H1 (cell line): ENCODE data around the gene NCAPD3.

Experiments
- EGR1 ChIP-seq: IDR thresholded peaks from 2 replicates; pipeline ENCODE4 v1.6.1; 2011; ENCODE audit warnings: low read depth, low read length, borderline replicate concordance
- EP300 ChIP-seq, 2 experiments: IDR thresholded peaks; 1 replicate in 1 of 2; 2 replicates in 1 of 2; pipeline ENCODE4 v1.6.1; 2011 to 2012; ENCODE audit warnings: low read depth in 2 of 2, low read length in 2 of 2, mild to moderate bottlenecking in 2 of 2, borderline replicate concordance in 1 of 2, inconsistent platforms in 1 of 2, moderate library complexity in 1 of 2
- JUND ChIP-seq: IDR thresholded peaks from 2 replicates; pipeline ENCODE4 v1.6.1; 2011; ENCODE audit warnings: mild to moderate bottlenecking, improper control_type of control experiment, low read length
- KDM1A ChIP-seq: fragments of 200-600, 300-600 bp; sonication (generic); IDR thresholded peaks from 2 replicates; pipeline ENCODE4 v1.7.1; 2016; ENCODE audit warnings: mild to moderate bottlenecking, low read length, borderline replicate concordance
- NRF1 ChIP-seq: IDR thresholded peaks from 2 replicates; pipeline ENCODE4 v1.6.1; 2011; ENCODE audit warnings: mild to moderate bottlenecking, low read depth, low read length, improper control_type of control experiment
- POLR2A ChIP-seq, 2 experiments: IDR thresholded peaks; 1 replicate in 1 of 2; 2 replicates in 1 of 2; pipeline ENCODE4 v1.6.1; 2011; ENCODE audit warnings: low read depth in 2 of 2, low read length in 2 of 2, mild to moderate bottlenecking in 2 of 2; ENCODE audit errors: control extremely low read depth in 1 of 2
- POLR2AphosphoS5 ChIP-seq: IDR thresholded peaks from 2 replicates; pipeline ENCODE4 v1.6.1; 2011; ENCODE audit warnings: low read depth, low read length
- POU5F1 ChIP-seq: IDR thresholded peaks from 2 replicates; pipeline ENCODE4 v1.6.1; 2011; ENCODE audit warnings: low read depth, mild to moderate bottlenecking, low read length, moderate library complexity
- SIN3A ChIP-seq, 2 experiments: IDR thresholded peaks in 1 of 2; conservative IDR thresholded peaks in 1 of 2; 2 replicates each; pipeline ENCODE4 v1.6.1; 2011 to 2012; ENCODE audit warnings: low read length in 2 of 2, improper control_type of control experiment in 1 of 2, low read depth in 1 of 2, mild to moderate bottlenecking in 1 of 2
- SP1 ChIP-seq: IDR thresholded peaks from 2 replicates; pipeline ENCODE4 v1.6.1; 2011; ENCODE audit warnings: low read depth, low read length
- ZNF274 ChIP-seq: IDR thresholded peaks from 2 replicates; pipeline ENCODE4 v1.7.0; 2012; ENCODE audit warnings: low read length, borderline replicate concordance; ENCODE audit errors: extremely low read depth
- TF ChIP-seq, protein P1 (sequence below): IDR thresholded peaks from 2 replicates; pipeline ENCODE4 v1.6.1; 2012; ENCODE audit warnings: inconsistent platforms
- TF ChIP-seq, protein P2 (sequence below), 3 experiments: IDR thresholded peaks; 1 replicate in 2 of 3; 2 replicates in 1 of 3; pipeline versions ENCODE4 v1.5.1 to v1.6.1; 2011; ENCODE audit warnings: low read length in 3 of 3, mild to moderate bottlenecking in 3 of 3, inconsistent platforms in 2 of 3, low read depth in 1 of 3, moderate library complexity in 1 of 3; ENCODE audit not compliant: insufficient read depth in 1 of 3; ENCODE audit errors: control extremely low read depth in 1 of 3

DNA sequence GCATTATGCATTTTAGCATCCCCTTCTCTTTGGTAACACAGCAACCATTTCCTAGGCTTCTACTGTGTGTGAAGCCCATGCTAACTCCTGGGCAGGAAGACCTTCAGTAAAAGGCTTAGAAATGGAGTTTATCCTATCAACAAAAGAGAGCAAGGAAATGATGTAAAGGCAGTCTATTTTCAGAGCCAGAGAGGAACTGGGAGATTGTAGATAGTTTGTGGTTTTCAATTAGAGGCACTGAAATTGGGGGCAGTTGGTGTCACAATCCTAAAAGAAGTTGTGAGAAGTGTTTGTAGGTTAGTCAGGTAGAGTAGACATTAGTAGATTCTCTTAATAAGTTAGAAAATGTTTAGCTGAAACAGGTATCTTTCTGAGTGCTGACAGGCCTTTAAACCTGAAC is 36.7 kb upstream of the NCAPD3 start:
- TF ChIP-seq JUND (no peak), POLR2A (IDR thresholded peaks at IDR 0.05; ENCODE audit: control extremely low read depth in 1 of 2, low read depth in 2 of 2, low read length in 2 of 2) (no peak), NRF1 (no peak), SIN3A (conservative IDR thresholded peaks at IDR 0.05 in 1 of 2, IDR thresholded peaks at IDR 0.05 in 1 of 2; ENCODE audit: low read depth in 1 of 2, low read length in 2 of 2) (no peak), POLR2AphosphoS5 (no peak), SP1 (no peak), EP300 (IDR thresholded peaks at IDR 0.05; ENCODE audit: borderline replicate concordance in 1 of 2, low read depth in 2 of 2, low read length in 2 of 2) (no peak), KDM1A (no peak), ZNF274 (no peak), EGR1 (no peak), POU5F1 (no peak)
- TF ChIP-seq, protein P1, sequence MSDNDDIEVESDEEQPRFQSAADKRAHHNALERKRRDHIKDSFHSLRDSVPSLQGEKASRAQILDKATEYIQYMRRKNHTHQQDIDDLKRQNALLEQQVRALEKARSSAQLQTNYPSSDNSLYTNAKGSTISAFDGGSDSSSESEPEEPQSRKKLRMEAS = no peak
- TF ChIP-seq, protein P2, sequence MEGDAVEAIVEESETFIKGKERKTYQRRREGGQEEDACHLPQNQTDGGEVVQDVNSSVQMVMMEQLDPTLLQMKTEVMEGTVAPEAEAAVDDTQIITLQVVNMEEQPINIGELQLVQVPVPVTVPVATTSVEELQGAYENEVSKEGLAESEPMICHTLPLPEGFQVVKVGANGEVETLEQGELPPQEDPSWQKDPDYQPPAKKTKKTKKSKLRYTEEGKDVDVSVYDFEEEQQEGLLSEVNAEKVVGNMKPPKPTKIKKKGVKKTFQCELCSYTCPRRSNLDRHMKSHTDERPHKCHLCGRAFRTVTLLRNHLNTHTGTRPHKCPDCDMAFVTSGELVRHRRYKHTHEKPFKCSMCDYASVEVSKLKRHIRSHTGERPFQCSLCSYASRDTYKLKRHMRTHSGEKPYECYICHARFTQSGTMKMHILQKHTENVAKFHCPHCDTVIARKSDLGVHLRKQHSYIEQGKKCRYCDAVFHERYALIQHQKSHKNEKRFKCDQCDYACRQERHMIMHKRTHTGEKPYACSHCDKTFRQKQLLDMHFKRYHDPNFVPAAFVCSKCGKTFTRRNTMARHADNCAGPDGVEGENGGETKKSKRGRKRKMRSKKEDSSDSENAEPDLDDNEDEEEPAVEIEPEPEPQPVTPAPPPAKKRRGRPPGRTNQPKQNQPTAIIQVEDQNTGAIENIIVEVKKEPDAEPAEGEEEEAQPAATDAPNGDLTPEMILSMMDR (IDR thresholded peaks at IDR 0.05; ENCODE audit: control extremely low read depth in 1 of 3, insufficient read depth in 1 of 3, low read depth in 1 of 3, low read length in 3 of 3) = no peak
